SKM-1 treated with dmso at 0.1 percent for 144 hours (cell line): ENCODE measurements around the gene NBPF3.
"Not testable (repeated sequence)": the region's sequence is repeated elsewhere in the genome, so short reads cannot be mapped to it uniquely, and the experiment has no call there.

Source experiments
- DNase-seq: peaks from one replicate; lab custom pipeline; 2025; ENCODE audit not compliant: unreplicated experiment; lab: John Stamatoyannopoulos, UW

The NBPF3 gene

GRCh38 chr1:21439721-21440629 is at the start of gene NBPF3:
NBPF3 (plus strand) TSS chr1:21440137; CDS start chr1:21445087, 4,950 bp downstream.
- peak; percentile 78 for DNase-seq

- DNase-seq = no peak
Measured at GRCh38 chr1:21391497-21391896, 48.4 kb upstream of the NBPF3 start.

- DNase-seq = no peak
Measured at GRCh38 chr1:21392587-21393263, 47.2 kb upstream of the NBPF3 start.

- peak; percentile 60 for DNase-seq
Measured at GRCh38 chr1:21396516-21396915, 43.4 kb upstream of the NBPF3 start.

GRCh38 chr1:21397813-21398188 is 42.1 kb upstream of the NBPF3 start:
- no peak for DNase-seq

- DNase-seq = not testable (repeated sequence)
Measured at GRCh38 chr1:21401726-21402346, 38.1 kb upstream of the NBPF3 start.

- no peak for DNase-seq
Measured at GRCh38 chr1:21406659-21407058, 33.3 kb upstream of the NBPF3 start.

- DNase-seq = not testable (repeated sequence)
Measured at GRCh38 chr1:21409897-21410296, 30.0 kb upstream of the NBPF3 start.

GRCh38 chr1:21414015-21414414 is 25.9 kb upstream of the NBPF3 start:
- DNase-seq = no peak

GRCh38 chr1:21420378-21420777 is 19.6 kb upstream of the NBPF3 start:
- not testable (repeated sequence) for DNase-seq

- DNase-seq = not testable (repeated sequence)
Measured at GRCh38 chr1:21421307-21421706, 18.6 kb upstream of the NBPF3 start.

- not testable (repeated sequence) for DNase-seq
Measured at GRCh38 chr1:21427798-21428480, 12.0 kb upstream of the NBPF3 start.

GRCh38 chr1:21428481-21429073 is 11.4 kb upstream of the NBPF3 start:
- not testable (repeated sequence) for DNase-seq

GRCh38 chr1:21429210-21429609 is 10.7 kb upstream of the NBPF3 start:
- DNase-seq = not testable (repeated sequence)

GRCh38 chr1:21430875-21431274 is 9.1 kb upstream of the NBPF3 start:
- not testable (repeated sequence) for DNase-seq

GRCh38 chr1:21434394-21434793 is 5.5 kb upstream of the NBPF3 start:
- no peak for DNase-seq

- DNase-seq = no peak
Measured at GRCh38 chr1:21435646-21436487, 4.1 kb upstream of the NBPF3 start.

- no peak for DNase-seq
Measured at GRCh38 chr1:21436488-21437340, 3.2 kb upstream of the NBPF3 start.

- DNase-seq = no peak
Measured at GRCh38 chr1:21437341-21437640, 2.6 kb upstream of the NBPF3 start.
